Esophagus muscularis mucosa (tissue), 2 donors: Measurements from ENCODE around the gene MAFB.

Experiments used
- POLR2A ChIP-seq: fragments of 450-650 bp; IDR thresholded peaks from one replicate; pipeline ENCODE4 v1.6.1; 2017; ENCODE audit warnings: antibody characterized with exemption, moderate library complexity, mild to moderate bottlenecking, low read depth
- POLR2AphosphoS5 ChIP-seq, 2 donors: sonication (generic); formaldehyde crosslinking; IDR thresholded peaks; one replicate each; pipeline ENCODE4 v1.6.1; 2017; ENCODE audit warnings: antibody characterized with exemption in 2 of 2

- TF ChIP-seq POLR2A = no peak
- no peak for TF ChIP-seq POLR2AphosphoS5 (IDR thresholded peaks at IDR 0.05)
Observed at GRCh38 chr20:40724566-40724965, 35.5 kb upstream of the MAFB start.
